NOMO-1 (cell line): ENCODE measurements around the gene PREP.
"Not testable (repeated sequence)": the region's sequence is repeated elsewhere in the genome, so short reads cannot be mapped to it uniquely, and the experiment has no call there.

ENCODE experiments used
- DNase-seq, 2 experiments: peaks; one replicate each; lab custom pipeline; 2025; ENCODE audit not compliant: unreplicated experiment in 2 of 2; lab: John Stamatoyannopoulos, UW

The PREP gene

GRCh38 chr6:105402939-105403935, at the start of gene PREP:
TSS of gene PREP (minus strand) at chr6:105403082. CDS start at chr6:105402891, 191 bp downstream.
- DNase-seq: peak; percentile 83 to 94

GRCh38 chr6:105452376-105452775, 49.5 kb upstream of the PREP start:
- DNase-seq: no peak

GRCh38 chr6:105449756-105450390, 47.0 kb upstream of the PREP start:
- no peak for DNase-seq

- DNase-seq: no peak
These were observed 42.6 kb upstream of the PREP start for GRCh38 chr6:105445481-105445880.

- DNase-seq: no peak
These were observed 41.1 kb upstream of the PREP start for GRCh38 chr6:105443941-105444340.

- no peak for DNase-seq
These were observed 39.5 kb upstream of the PREP start for GRCh38 chr6:105442369-105442768.

- no peak for DNase-seq
These were observed 34.4 kb upstream of the PREP start for GRCh38 chr6:105437236-105437635.

- DNase-seq: no peak
These were observed 30.8 kb upstream of the PREP start for GRCh38 chr6:105433723-105434122.

GRCh38 chr6:105432797-105433196, 29.9 kb upstream of the PREP start:
- DNase-seq: no peak

- peak; percentile 20 to 31 for DNase-seq
These were observed 28.3 kb upstream of the PREP start for GRCh38 chr6:105431226-105431625.

GRCh38 chr6:105430685-105431084, 27.8 kb upstream of the PREP start:
- no peak for DNase-seq

- no peak for DNase-seq
These were observed 26.8 kb upstream of the PREP start for GRCh38 chr6:105429676-105430075.

- DNase-seq: no peak
These were observed 25.6 kb upstream of the PREP start for GRCh38 chr6:105428342-105428957.

- peak; percentile 40 to 45 for DNase-seq
These were observed 21.4 kb upstream of the PREP start for GRCh38 chr6:105424175-105424783.

GRCh38 chr6:105416971-105417370, 14.1 kb upstream of the PREP start:
- not testable (repeated sequence) for DNase-seq

- DNase-seq: no peak
These were observed 6.9 kb upstream of the PREP start for GRCh38 chr6:105409734-105410133.

GRCh38 chr6:105402090-105402938, 568 bp downstream of the PREP start:
- DNase-seq: peak; percentile 26 to 61

GRCh38 chr6:105401247-105402089, 1.4 kb downstream of the PREP start:
- DNase-seq: no peak

- DNase-seq: peak; percentile 17 to 44
These were observed 2.4 kb downstream of the PREP start for GRCh38 chr6:105400501-105400900.
